ENCODE data around the gene KBTBD13. TPM values are rescaled to one million over a fixed set of nuclear protein-coding genes. Genes with fewer than 3 reads are reported as not detected.

The KBTBD13 gene
- not detected for total RNA-seq

- Histone ChIP-seq H3K4me3 (replicated peaks in 1 of 3) (no peak within 1 kb of the TSS), H3K36me3 (no peaks in the 10 kb centered on the region), H3K27ac (no peak within 1 kb of the TSS), H3K9me3 (no peaks in the 10 kb centered on the region), H3K27me3 (no peaks in the 10 kb centered on the region), H3K4me1 (peaks cover 13 to 30% of the 10 kb centered on the region in 2 donors)
- intact Hi-C loops (cut with DNase I) = no loop called here
- no peak for DNase-seq
- no peak for TF ChIP-seq CTCF (IDR thresholded peaks at IDR 0.05)
- no peak for TF ChIP-seq POLR2A (IDR thresholded peaks at IDR 0.05)
- 62 to 96% methylated on average over 6 to 50 of the region's 73 CpGs for WGBS, 2 donors
Measured at GRCh38 chr15:65076486-65077290, at the start of gene KBTBD13. TSS of gene KBTBD13 (plus strand) at chr15:65076746. CDS start at chr15:65076816, 70 bp downstream.

GRCh38 chr15:65026756-65027155, 49.8 kb upstream of the KBTBD13 start:
- H3K27ac ChIP-seq = no peak overlapping the region
- TF ChIP-seq CTCF (IDR thresholded peaks at IDR 0.05) (no peak), POLR2A (IDR thresholded peaks at IDR 0.05) (no peak)
- 91 to 92% methylated on average over 6 of the region's 6 CpGs for WGBS, 2 donors
- intact Hi-C loops (cut with DNase I) = no loop called here
- H3K9me3 ChIP-seq = no peaks in the 10 kb centered on the region
- no peaks in the 10 kb centered on the region for H3K27me3 ChIP-seq
- H3K36me3 ChIP-seq = peaks cover 7 to 9% of the 10 kb centered on the region in 2 donors
- DNase-seq = no peak
- H3K4me1 ChIP-seq = peaks cover 10 to 13% of the 10 kb centered on the region in 2 donors
- no peak overlapping the region for H3K4me3 ChIP-seq (replicated peaks in 1 of 3)

GRCh38 chr15:65027593-65027992, 49.0 kb upstream of the KBTBD13 start:
- Histone ChIP-seq H3K4me1 (peaks cover 10 to 13% of the 10 kb centered on the region in 2 donors), H3K27ac (no peak overlapping the region), H3K9me3 (no peaks in the 10 kb centered on the region), H3K36me3 (peaks cover 7 to 9% of the 10 kb centered on the region in 2 donors), H3K27me3 (no peaks in the 10 kb centered on the region), H3K4me3 (replicated peaks in 1 of 3) (no peak overlapping the region)
- intact Hi-C loops (cut with DNase I) = no loop called here
- 80 to 86% methylated on average over 1 of the region's 1 CpG for WGBS, 2 donors
- TF ChIP-seq POLR2A (IDR thresholded peaks at IDR 0.05) = no peak
- TF ChIP-seq CTCF (IDR thresholded peaks at IDR 0.05) = no peak
- no peak for DNase-seq

- Histone ChIP-seq H3K27me3 (no peaks in the 10 kb centered on the region), H3K4me3 (replicated peaks in 1 of 3) (peak overlapping the region in 1 of 3 donors; percentile 94), H3K27ac (no peak overlapping the region), H3K36me3 (peaks cover 7 to 9% of the 10 kb centered on the region in 2 donors), H3K4me1 (peaks cover 10 to 13% of the 10 kb centered on the region in 2 donors), H3K9me3 (no peaks in the 10 kb centered on the region)
- intact Hi-C loops (cut with DNase I) = no loop called here
- no peak for DNase-seq
- TF ChIP-seq POLR2A (IDR thresholded peaks at IDR 0.05) = no peak
- TF ChIP-seq CTCF (IDR thresholded peaks at IDR 0.05) = no peak
- WGBS, 2 donors = 62 to 68% methylated on average over 10 of the region's 10 CpGs
Measured at GRCh38 chr15:65028338-65028737, 48.2 kb upstream of the KBTBD13 start.
